G401.6 (cell line): ENCODE data around the gene EEF2K.
"Not testable (repeated sequence)": the region's sequence is repeated elsewhere in the genome, so short reads cannot be mapped to it uniquely, and the experiment has no call there.

ENCODE experiments used
- FAIRE-seq: peaks from 2 replicates; lab custom pipeline; 2012; peaks lifted over from hg19 to GRCh38; lab: Jason Lieb, UNC

Gene EEF2K

GRCh38 chr16:22213236-22213635 lies 7.2 kb downstream of the EEF2K start:
- FAIRE-seq: no peak

DNA sequence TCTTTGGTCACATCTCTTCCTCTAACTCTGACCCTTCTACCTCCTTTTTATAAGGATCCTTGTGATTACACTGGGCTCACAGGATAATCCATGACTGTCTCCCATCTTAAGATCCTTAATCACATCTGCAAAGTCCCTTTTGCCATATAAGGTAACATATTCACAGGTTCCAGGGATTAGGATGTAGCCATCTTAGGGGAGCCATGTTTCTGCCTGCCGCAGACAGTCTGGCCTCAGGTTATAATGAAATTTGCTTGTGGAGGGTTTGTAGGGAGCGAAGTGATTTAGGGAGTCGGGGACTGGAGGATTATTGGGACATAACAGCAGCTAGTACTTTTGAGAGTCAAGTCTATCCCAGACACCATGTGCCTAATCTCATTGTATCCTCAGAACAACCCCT lies 7.7 kb downstream of the EEF2K start:
- FAIRE-seq: no peak

DNA sequence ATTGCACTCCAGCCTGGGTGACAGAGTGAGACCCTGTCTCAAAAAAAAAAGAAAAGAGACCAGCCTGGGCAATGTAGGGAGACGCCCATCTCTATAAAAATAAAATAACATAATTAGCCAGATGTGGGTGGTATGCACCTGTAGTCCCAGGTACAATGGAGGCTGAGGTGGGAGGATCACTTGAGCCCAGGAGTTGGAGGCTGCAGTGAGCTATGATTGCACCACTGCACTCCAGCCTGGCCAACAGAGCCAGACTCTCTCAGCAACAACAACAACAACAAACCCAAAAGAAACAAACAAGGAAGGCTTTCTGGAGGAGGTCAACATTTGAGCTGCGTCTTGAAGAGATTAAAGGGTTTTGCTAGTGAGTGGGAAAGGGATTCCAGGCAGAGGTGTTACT lies 8.3 kb downstream of the EEF2K start:
- FAIRE-seq: no peak

GRCh38 chr16:22214889-22215288 lies 8.8 kb downstream of the EEF2K start:
- FAIRE-seq: no peak

DNA sequence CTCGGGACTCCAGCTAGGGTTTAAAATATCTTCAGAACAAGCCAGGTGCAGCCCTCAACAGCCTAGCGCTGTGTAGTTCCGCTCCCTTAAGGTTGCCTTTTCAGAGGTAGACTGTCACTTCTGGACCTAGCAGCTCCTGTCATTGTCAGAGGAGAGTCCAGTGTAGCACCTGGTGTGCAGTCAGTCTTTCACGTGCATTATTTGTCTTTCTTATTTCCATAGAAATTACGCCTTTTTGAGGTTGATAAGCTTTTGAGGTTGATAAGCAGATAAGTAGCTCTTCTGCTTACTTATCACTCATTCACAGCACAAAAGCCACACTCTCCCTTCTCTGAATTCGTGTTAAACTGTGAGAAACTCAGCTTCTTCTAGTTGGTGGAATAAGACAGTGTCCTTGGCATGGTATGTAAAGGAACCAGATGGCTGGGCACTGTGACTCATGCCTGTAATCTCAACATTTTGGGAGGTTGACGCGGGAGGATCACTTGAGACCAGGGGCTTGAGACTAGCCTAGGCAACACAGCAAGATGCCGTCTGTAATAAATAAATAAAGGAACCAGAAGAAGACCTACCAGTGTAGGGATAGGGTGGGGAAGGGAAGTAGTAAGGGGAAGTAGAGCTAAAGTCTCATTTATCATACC lies 10.2 kb downstream of the EEF2K start:
- no peak for FAIRE-seq

DNA sequence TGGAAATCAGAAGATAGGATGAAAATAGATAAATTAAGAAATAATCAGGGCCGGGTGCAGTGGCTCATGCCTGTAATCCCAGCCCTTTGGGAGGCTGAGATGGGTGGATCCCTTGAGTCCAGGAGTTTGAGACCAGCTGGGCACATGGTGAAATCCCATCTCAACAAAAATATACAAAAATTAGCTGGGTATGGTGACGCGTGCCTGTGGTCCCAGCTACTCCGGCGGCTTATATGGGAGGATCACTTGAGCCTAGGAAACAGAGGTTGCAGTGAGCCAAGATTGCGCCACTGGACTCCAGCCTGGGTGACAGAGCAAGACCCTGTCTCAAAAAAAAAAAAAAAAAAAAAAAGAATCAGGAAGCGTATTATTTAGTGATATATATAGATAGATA lies 10.8 kb downstream of the EEF2K start:
- not testable (repeated sequence) for FAIRE-seq

DNA sequence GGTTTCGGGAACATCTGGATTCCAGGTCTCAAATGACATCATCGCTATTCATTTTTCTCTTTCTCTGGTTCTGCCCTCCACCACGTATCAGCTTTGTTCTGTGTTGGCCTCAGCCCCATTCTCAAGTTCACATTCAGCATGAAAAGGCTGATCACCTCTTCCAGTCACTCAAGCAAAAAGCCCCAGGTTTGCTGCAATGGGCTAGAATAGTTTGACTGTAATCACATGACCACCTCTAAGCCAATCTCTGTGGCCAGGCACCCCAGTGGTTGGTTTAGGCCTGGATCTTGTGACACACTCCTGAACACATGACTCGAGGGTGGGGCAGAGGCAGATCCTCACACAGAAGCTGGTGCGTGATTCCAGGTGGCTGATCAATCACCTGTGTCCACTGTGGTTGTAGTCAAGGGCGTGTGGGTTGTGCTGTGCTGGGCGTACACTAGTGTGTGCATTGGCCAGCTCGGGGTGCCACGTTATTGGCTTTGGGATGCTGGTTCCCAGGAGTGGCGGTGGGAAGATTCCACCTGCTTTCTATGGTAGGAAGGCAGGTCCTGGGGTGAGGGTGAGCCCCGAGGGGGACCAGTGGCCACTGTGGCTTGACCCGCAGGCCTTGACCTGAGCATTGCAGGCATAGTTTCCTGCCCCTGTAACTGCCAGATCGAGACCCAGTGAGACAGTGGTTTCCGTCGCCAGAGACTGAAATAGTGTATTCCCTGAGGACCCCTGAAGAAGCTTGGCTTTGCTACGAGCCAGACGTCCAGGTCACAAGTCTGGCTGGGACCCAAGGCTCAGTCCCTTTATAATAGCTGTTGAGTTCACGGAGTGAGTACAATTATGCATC lies 12.0 kb downstream of the EEF2K start:
- FAIRE-seq: no peak

DNA sequence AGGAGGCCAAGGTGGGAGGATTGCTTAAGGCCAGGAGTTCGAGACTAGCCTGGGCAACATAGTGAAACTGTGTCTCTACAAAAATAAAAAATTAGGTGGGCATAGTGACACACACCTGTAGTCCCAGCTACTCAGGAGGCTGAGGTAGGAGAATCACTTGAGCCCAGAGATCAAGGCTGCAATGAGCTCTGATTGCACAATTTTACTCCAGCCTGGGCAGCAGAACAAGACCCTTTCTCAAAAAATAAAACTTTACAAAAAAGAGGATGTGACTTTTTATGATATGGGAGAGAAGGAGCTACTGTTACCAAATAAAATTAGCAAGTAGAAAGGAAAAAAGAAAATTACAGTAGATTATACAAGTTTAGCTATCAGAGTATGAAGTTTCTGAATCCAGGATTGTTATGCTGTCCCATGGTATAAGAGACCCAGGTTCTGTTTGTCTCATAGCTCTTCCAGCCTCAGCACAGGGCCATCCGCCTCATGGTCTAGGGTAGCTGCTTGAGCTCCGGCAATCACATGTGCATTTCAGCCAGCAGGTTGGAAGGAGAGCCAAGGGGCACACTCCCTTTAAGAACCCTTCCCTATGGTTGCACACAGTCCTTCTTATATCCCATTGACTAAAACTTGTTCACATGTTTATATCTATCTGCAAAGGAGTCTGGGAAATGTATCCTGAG lies 13.5 kb downstream of the EEF2K start:
- FAIRE-seq: no peak

- no peak for FAIRE-seq
Observed at GRCh38 chr16:22220069-22220440, 14.0 kb downstream of the EEF2K start.

DNA sequence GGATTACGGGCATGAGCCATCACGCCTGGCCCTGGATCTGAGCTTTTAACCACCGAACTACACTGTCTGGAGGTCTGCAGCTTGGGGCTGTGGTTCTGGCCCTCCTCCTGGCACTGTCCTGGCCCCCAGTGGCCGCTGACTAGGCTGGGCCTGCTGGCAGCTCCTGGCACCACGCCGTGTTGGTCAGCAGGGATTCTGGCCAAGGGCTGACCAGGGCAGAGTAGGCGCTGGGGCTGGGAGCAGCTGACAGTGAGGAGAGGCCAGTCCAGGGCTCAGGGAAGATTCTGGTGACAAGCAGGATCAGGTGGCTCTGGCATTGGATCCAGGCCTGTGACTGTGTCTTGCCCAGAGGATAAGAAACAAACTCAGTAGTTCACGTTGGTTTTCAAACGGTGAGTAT lies 14.6 kb downstream of the EEF2K start:
- FAIRE-seq: no peak

DNA sequence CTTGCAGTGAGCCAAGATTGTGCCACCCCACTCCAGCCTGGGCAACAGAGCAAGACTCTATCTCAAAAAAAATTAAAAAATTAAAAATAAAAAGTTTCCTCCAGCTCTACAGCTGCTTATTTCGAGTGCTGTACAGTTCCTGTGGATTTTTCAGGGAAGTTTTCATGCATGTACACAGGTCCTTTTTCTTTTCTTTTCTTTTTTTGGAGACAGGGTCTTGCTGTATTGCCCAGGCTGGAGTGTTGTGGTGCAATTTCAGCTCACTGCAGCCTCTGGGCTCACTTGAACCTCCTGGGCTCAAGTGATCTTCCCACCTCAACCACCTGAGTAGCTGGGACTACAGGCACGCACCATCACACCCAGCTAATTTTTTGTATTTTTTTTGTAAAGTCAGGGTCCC lies 15.9 kb downstream of the EEF2K start:
- FAIRE-seq: no peak

GRCh38 chr16:22222998-22223397 lies 16.9 kb downstream of the EEF2K start:
- no peak for FAIRE-seq

- FAIRE-seq: no peak
Observed at GRCh38 chr16:22225060-22225459, 19.0 kb downstream of the EEF2K start.

DNA sequence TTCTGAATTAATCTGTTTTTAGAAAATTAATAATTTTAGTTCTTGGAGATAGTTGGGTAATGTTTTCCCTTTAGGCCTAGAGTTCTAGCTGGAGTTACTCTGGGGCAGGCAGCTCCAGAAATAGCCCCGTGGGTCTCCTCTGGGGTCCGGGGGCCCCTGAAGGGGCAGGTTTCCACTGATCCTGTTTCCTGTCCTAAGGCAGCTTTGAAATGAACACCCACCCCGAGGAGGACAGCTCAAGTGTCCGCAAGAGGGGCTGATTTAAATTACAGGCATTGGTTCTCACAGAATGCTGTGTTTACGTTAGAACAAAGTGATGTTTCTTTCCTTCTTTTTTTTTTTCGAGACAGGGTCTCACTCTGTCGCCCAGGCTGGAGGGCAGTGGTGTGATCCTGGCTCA lies 23.8 kb downstream of the EEF2K start:
- no peak for FAIRE-seq

GRCh38 chr16:22232277-22233036 lies 26.4 kb downstream of the EEF2K start:
- no peak for FAIRE-seq

- no peak for FAIRE-seq
Observed at GRCh38 chr16:22233037-22233372, 26.9 kb downstream of the EEF2K start.

DNA sequence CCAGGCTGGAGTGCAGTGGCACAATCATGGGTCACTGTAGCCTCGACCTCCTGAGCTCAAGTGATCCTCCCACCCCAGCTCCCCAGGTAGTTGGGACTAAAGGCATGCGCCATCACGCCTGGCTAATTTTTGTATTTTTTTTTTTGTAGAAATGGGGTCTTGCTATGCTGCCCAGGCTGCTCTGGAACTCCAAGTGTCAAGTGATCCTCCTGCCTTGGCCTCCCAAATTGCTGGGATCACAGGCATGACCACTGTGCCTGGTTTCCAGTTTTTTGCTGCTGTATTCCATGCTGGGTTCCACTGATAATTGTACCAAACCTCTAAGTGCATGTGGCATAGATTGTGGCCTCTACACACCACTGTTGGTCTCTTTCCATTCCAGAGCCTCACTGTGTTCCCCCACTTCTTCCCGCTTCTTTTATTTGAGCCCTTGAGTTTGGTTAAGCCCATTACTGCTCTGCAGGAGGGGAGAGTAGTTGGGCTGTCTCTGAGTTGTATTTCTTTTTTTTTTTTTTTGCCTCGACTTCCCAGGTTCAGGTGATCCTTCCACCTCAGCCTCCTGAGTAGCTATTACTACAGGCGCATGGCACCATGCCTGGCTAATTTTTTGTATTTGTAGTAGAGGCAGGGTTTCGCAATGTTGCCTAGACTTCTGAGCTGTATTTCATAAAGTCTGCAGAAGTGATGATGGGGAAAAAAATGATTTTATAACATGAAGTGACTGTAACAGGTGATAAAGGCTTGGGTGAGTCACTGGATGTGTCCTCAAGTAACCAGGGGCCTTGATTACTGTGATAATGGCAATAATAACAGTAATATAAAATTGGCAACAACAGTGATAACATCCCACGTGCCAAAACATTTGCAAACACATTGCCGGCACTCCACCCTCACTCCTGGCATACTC lies 30.0 kb downstream of the EEF2K start:
- no peak for FAIRE-seq

- no peak for FAIRE-seq
Observed at GRCh38 chr16:22239131-22239805, 33.2 kb downstream of the EEF2K start.

DNA sequence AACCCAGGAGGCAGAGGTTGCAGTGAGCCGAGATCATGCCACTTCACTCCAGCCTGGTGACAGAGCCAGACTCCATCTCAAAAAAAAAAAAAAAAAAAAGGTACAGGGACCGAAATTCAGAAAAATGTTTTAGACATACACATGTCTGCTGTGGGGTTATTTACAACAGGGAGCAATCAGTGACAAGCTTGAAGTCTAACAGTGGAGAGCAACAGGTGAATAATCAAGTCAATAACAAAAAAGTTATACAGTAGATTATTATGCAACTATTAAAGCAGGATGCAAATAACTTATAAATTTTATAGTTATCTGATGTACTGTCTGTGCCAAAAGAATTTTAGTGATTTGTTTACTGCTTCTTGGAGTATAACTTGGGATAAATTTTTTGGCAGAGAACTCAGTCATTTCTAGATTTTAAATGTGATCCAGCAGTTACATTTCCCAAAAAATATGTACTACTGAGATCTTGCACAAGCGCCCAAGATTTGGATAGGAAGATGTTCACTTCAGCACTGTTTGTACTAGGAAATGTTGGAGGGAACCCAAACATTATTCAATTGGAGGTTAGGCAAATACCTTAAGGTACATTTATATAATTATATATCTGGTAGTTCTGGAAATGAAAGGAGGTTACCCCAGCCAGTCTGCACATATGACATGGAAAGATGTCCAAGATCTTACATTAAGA lies 34.1 kb downstream of the EEF2K start:
- no peak for FAIRE-seq

- no peak for FAIRE-seq
Observed at GRCh38 chr16:22250522-22250921, 44.4 kb downstream of the EEF2K start.

DNA sequence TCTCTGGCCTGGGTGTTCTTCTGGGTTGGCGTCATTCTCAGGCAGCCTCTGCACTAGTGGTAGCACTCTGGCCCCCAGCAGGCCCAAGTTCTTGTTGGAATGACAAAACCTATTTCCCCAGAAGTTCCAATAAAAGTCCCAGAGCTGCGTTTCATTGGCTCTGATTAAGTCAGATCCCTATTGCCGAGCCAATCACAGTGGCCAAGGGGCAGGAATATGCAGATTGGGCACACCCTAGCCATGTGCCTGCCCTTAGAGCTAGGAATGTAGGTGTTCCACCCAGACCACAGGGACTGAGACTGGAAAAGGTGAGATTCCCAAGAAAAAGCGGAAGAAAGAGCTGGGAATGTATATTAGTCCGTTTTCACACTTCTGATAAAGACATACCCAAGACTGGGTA lies 46.2 kb downstream of the EEF2K start:
- FAIRE-seq: no peak
